ENCODE data around the gene STUM.

- TF ChIP-seq SIN3A (IDR thresholded peaks at IDR 0.05; ENCODE audit: borderline replicate concordance, insufficient read depth, low read depth, low read length) (no peak), CTCF (IDR thresholded peaks at IDR 0.05) (no peak), POLR2AphosphoS5 (IDR thresholded peaks at IDR 0.05; ENCODE audit: low read depth, low read length) (no peak)
- TF ChIP-seq, protein P1, sequence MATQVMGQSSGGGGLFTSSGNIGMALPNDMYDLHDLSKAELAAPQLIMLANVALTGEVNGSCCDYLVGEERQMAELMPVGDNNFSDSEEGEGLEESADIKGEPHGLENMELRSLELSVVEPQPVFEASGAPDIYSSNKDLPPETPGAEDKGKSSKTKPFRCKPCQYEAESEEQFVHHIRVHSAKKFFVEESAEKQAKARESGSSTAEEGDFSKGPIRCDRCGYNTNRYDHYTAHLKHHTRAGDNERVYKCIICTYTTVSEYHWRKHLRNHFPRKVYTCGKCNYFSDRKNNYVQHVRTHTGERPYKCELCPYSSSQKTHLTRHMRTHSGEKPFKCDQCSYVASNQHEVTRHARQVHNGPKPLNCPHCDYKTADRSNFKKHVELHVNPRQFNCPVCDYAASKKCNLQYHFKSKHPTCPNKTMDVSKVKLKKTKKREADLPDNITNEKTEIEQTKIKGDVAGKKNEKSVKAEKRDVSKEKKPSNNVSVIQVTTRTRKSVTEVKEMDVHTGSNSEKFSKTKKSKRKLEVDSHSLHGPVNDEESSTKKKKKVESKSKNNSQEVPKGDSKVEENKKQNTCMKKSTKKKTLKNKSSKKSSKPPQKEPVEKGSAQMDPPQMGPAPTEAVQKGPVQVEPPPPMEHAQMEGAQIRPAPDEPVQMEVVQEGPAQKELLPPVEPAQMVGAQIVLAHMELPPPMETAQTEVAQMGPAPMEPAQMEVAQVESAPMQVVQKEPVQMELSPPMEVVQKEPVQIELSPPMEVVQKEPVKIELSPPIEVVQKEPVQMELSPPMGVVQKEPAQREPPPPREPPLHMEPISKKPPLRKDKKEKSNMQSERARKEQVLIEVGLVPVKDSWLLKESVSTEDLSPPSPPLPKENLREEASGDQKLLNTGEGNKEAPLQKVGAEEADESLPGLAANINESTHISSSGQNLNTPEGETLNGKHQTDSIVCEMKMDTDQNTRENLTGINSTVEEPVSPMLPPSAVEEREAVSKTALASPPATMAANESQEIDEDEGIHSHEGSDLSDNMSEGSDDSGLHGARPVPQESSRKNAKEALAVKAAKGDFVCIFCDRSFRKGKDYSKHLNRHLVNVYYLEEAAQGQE (IDR thresholded peaks at IDR 0.05; ENCODE audit: insufficient read depth in 1 of 2, low read depth in 2 of 2, low read length in 1 of 2), result no peak
Measured at GRCh38 chr1:226610671-226611070, 62.1 kb downstream of the STUM start.

All from Panc1 (cell line).